ENCODE measurements around the gene TOR1AIP2.
A peak's percentile ranks its signal among the peaks of the same experiment; 100 is the strongest.

Gene TOR1AIP2

GRCh38 chr1:179814546-179814838, 63.1 kb downstream of the TOR1AIP2 start:
- H3K4me3 ChIP-seq (ENCODE audit: low read depth, low read length): peak overlapping the region; percentile 66
- H3K9ac ChIP-seq (ENCODE audit: low read depth, low read length): no peak overlapping the region
- no peak overlapping the region for H3K27ac ChIP-seq (ENCODE audit: low read depth, low read length)

DNA sequence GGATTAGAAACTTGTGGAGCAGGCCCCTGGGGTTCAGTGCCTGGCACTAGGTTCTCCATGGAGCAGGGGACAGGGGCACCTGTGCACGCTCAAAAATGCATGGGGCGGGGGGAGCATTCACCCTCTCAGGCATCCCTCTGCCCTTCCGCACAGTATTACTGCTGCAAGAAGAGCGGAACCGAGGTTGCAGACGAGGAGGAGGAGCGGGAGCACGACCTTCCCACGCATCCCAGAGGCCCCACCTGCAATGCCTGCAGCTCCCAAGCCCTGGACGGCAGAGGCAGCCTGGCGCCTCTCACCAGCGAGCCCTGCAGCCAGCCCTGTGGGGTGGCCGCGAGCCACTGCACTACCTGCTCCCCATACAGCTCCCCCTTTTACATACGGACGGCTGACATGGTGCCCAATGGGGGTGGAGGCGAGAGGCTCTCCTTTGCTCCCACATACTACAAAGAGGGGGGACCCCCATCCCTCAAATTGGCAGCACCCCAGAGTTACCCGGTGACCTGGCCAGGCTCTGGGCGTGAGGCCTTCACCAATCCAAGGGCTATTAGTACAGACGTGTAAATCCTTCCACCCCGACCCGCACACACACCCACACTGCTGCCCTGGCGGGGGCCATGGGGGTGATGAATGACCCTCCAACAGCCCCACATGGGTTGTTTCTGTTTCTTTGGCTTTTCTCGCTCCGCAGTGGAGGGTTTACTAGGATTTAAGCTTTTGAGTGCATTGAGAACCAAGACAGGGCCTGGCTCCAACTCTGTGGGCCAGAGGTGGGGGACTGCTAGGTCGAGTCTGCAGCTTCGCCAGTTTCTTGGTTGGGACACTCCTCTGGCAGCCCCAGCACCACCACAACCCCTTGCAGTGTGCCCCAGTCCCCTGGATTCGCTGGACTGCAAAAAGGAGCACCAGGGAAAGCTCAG, 63.7 kb downstream of the TOR1AIP2 start:
- H3K9me3 ChIP-seq (ENCODE audit: control insufficient read depth, insufficient read depth, low read length): no peaks in the 10 kb centered on the region
- H3K27me3 ChIP-seq (ENCODE audit: control insufficient read depth, insufficient read depth, low read length): peaks cover 26% of the 10 kb centered on the region
- H3K36me3 ChIP-seq (ENCODE audit: control insufficient read depth, insufficient read depth, low read length): no peaks in the 10 kb centered on the region
- H3K4me1 ChIP-seq (ENCODE audit: control insufficient read depth, insufficient read depth, low read length): peaks cover 11% of the 10 kb centered on the region; the same call in 1 of the 2 replicates
- no peak overlapping the region for H3K27ac ChIP-seq (ENCODE audit: low read depth, low read length)
- no peak overlapping the region for H3K9ac ChIP-seq (ENCODE audit: low read depth, low read length)
- peak overlapping the region; percentile 66 for H3K4me3 ChIP-seq (ENCODE audit: low read depth, low read length)

More at GRCh38 chr1:179814546-179814838, 63.1 kb downstream of the TOR1AIP2 start:
- peaks cover 26% of the 10 kb centered on the region for H3K27me3 ChIP-seq (ENCODE audit: control insufficient read depth, insufficient read depth, low read length)
- no peaks in the 10 kb centered on the region for H3K36me3 ChIP-seq (ENCODE audit: control insufficient read depth, insufficient read depth, low read length)
- no peaks in the 10 kb centered on the region for H3K9me3 ChIP-seq (ENCODE audit: control insufficient read depth, insufficient read depth, low read length)
- H3K4me1 ChIP-seq (ENCODE audit: control insufficient read depth, insufficient read depth, low read length): peaks cover 11% of the 10 kb centered on the region; the same call in 1 of the 2 replicates

GRCh38 chr1:179812501-179813292, 64.9 kb downstream of the TOR1AIP2 start:
- no peaks in the 10 kb centered on the region for H3K36me3 ChIP-seq (ENCODE audit: control insufficient read depth, insufficient read depth, low read length)
- peaks cover 26% of the 10 kb centered on the region for H3K27me3 ChIP-seq (ENCODE audit: control insufficient read depth, insufficient read depth, low read length)
- no peak overlapping the region for H3K9ac ChIP-seq (ENCODE audit: low read depth, low read length)
- H3K9me3 ChIP-seq (ENCODE audit: control insufficient read depth, insufficient read depth, low read length): no peaks in the 10 kb centered on the region
- H3K4me1 ChIP-seq (ENCODE audit: control insufficient read depth, insufficient read depth, low read length): peaks cover 11% of the 10 kb centered on the region; the same call in 1 of the 2 replicates
- no peak overlapping the region for H3K27ac ChIP-seq (ENCODE audit: low read depth, low read length)
- H3K4me3 ChIP-seq (ENCODE audit: low read depth, low read length): no peak overlapping the region

- H3K4me1 ChIP-seq (ENCODE audit: control insufficient read depth, insufficient read depth, low read length): peaks cover 4% of the 10 kb centered on the region; the same call in 1 of the 2 replicates
- no peak overlapping the region for H3K9ac ChIP-seq (ENCODE audit: low read depth, low read length)
- no peak overlapping the region for H3K4me3 ChIP-seq (ENCODE audit: low read depth, low read length)
- no peaks in the 10 kb centered on the region for H3K36me3 ChIP-seq (ENCODE audit: control insufficient read depth, insufficient read depth, low read length)
- H3K27me3 ChIP-seq (ENCODE audit: control insufficient read depth, insufficient read depth, low read length): peaks cover 9% of the 10 kb centered on the region
- H3K27ac ChIP-seq (ENCODE audit: low read depth, low read length): no peak overlapping the region
- no peaks in the 10 kb centered on the region for H3K9me3 ChIP-seq (ENCODE audit: control insufficient read depth, insufficient read depth, low read length)
These were observed 67.3 kb downstream of the TOR1AIP2 start for GRCh38 chr1:179810367-179810715.

DNA sequence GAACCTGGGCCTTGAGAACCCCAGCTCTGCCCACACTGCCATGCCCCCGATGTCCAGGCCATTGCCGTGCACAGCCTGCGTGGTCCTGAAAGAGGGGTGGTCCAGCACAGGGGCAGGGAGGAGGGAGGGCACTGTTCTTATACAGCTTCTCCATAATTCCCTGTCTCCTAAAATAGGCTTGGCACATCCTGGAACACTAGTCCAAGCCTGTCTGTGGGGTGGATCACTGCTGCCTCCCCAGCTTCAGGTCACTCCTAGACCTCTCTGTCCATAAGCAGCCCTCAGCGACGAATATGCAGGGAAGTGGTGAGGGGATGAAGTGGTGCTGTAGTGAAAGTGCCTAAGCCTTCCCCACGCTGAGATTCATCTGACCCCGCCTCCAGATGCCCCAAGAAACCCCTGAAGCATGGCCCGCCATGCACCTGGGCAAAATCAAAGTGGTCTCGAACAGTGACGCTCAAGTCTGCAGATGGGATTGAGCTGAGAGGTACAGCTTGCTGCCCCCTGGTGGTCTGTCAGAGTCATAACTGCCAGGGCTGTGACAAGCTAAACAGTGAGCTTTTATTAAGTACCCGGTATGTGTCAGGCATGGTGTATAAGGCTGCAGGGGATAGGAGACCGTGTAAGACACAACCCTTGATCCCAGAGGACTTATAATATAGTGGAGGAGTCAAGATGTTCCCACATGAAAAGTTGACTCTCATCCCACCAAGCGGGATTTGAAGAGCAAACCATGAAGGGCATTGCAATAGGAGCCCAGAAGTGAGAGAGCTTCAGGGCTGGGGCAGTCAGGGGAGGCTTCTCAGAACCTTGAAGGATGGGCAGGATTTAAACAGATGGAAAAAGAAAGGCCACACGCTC, 67.9 kb downstream of the TOR1AIP2 start:
- H3K9ac ChIP-seq (ENCODE audit: low read depth, low read length): no peak overlapping the region
- H3K27ac ChIP-seq (ENCODE audit: low read depth, low read length): no peak overlapping the region
- H3K4me3 ChIP-seq (ENCODE audit: low read depth, low read length): no peak overlapping the region
- H3K9me3 ChIP-seq (ENCODE audit: control insufficient read depth, insufficient read depth, low read length): no peaks in the 10 kb centered on the region
- H3K27me3 ChIP-seq (ENCODE audit: control insufficient read depth, insufficient read depth, low read length): peaks cover 4% of the 10 kb centered on the region; the same call in 1 of the 2 replicates
- H3K36me3 ChIP-seq (ENCODE audit: control insufficient read depth, insufficient read depth, low read length): no peaks in the 10 kb centered on the region
- no peaks in the 10 kb centered on the region for H3K4me1 ChIP-seq (ENCODE audit: control insufficient read depth, insufficient read depth, low read length)

DNA sequence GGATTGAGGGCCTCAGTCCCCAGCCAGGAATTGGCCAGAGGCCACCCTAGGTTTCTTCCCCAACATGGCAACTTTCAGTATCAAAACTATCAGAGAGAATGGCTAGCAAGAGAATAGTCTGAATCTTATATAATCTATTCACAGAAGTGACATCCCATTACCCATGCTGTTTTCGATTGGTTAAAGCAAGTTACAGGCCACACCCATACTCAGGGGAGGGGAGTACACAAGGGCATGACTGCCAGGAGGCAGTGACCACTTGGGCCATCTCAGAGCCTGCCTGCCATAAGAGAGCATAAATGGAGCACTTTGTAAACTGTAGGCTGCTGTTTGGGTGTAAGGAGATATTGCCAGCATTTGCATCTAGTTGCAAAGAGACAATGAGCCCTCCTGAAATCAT, 69.1 kb downstream of the TOR1AIP2 start:
- no peak overlapping the region for H3K4me3 ChIP-seq (ENCODE audit: low read depth, low read length)
- no peak overlapping the region for H3K27ac ChIP-seq (ENCODE audit: low read depth, low read length)
- no peaks in the 10 kb centered on the region for H3K36me3 ChIP-seq (ENCODE audit: control insufficient read depth, insufficient read depth, low read length)
- no peaks in the 10 kb centered on the region for H3K9me3 ChIP-seq (ENCODE audit: control insufficient read depth, insufficient read depth, low read length)
- H3K4me1 ChIP-seq (ENCODE audit: control insufficient read depth, insufficient read depth, low read length): no peaks in the 10 kb centered on the region
- no peaks in the 10 kb centered on the region for H3K27me3 ChIP-seq (ENCODE audit: control insufficient read depth, insufficient read depth, low read length)
- H3K9ac ChIP-seq (ENCODE audit: low read depth, low read length): no peak overlapping the region

DNA sequence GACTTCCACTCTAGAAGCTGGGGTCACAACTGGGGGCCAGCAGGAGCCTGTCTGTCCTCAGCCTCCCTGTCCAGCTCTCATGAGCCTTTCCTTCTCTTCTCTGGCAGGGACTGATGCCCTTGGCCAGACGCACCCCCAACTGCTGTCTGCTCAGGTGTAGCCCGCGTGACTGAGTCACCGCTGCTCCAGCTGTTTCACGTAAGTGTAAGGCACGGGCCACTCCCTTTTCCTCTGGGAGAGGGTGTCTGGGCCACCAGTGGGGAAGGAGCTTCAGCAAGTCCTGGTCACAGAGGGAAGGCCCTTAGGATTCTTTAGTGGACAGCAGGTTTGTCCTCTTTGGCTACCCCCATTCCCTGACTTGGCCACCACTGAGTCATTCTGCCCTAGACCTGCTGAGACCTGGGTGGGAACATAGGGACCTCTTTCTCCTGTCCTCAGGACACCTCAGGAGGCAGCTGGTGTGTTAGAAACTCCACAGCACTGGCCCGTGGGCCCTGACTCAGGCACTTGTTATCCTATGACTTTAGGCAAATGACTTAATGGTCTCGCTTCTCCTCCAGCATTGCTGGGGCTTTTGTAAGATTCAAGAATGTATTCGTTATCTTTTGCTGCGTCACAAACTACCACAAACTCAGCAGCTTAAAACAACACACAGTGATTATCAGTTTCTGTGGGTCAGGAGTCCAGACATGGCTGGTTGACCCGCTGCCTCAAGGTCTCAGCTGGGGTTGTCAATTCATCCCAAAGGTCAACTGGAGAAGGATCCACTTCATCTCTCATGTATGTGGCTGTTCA, 69.7 kb downstream of the TOR1AIP2 start:
- peak overlapping the region; percentile 50 for H3K27ac ChIP-seq (ENCODE audit: low read depth, low read length)
- no peaks in the 10 kb centered on the region for H3K4me1 ChIP-seq (ENCODE audit: control insufficient read depth, insufficient read depth, low read length)
- H3K9me3 ChIP-seq (ENCODE audit: control insufficient read depth, insufficient read depth, low read length): no peaks in the 10 kb centered on the region
- H3K4me3 ChIP-seq (ENCODE audit: low read depth, low read length): no peak overlapping the region
- H3K9ac ChIP-seq (ENCODE audit: low read depth, low read length): no peak overlapping the region
- no peaks in the 10 kb centered on the region for H3K36me3 ChIP-seq (ENCODE audit: control insufficient read depth, insufficient read depth, low read length)
- H3K27me3 ChIP-seq (ENCODE audit: control insufficient read depth, insufficient read depth, low read length): no peaks in the 10 kb centered on the region

- no peak overlapping the region for H3K4me3 ChIP-seq (ENCODE audit: low read depth, low read length)
- no peak overlapping the region for H3K9ac ChIP-seq (ENCODE audit: low read depth, low read length)
- no peaks in the 10 kb centered on the region for H3K4me1 ChIP-seq (ENCODE audit: control insufficient read depth, insufficient read depth, low read length)
- peak overlapping the region; percentile 50 for H3K27ac ChIP-seq (ENCODE audit: low read depth, low read length)
- H3K9me3 ChIP-seq (ENCODE audit: control insufficient read depth, insufficient read depth, low read length): no peaks in the 10 kb centered on the region
- no peaks in the 10 kb centered on the region for H3K27me3 ChIP-seq (ENCODE audit: control insufficient read depth, insufficient read depth, low read length)
- H3K36me3 ChIP-seq (ENCODE audit: control insufficient read depth, insufficient read depth, low read length): no peaks in the 10 kb centered on the region
These were observed 70.3 kb downstream of the TOR1AIP2 start for GRCh38 chr1:179807291-179807690.

DNA sequence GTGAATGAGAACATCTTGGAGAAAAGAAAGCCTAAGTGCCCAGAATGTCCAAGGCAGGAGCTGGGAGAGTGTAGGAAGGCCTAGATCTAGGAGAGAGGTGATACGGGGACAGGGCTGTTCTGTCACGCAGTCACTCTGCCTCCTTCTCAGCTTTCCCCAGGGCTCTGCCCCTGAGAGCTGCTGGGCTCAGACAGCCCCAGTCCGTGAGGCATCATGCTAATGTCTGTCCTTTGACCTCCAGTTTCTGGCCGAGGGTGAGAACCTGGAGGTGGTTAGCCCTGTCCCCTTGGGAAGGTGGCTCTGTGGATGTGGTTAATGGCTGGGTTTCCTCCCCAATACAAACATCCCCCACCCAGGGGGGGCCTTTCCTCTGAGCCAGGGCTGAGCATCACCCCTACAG, 71.3 kb downstream of the TOR1AIP2 start:
- no peaks in the 10 kb centered on the region for H3K4me1 ChIP-seq (ENCODE audit: control insufficient read depth, insufficient read depth, low read length)
- H3K27ac ChIP-seq (ENCODE audit: low read depth, low read length): no peak overlapping the region
- no peak overlapping the region for H3K4me3 ChIP-seq (ENCODE audit: low read depth, low read length)
- H3K9me3 ChIP-seq (ENCODE audit: control insufficient read depth, insufficient read depth, low read length): no peaks in the 10 kb centered on the region
- H3K36me3 ChIP-seq (ENCODE audit: control insufficient read depth, insufficient read depth, low read length): no peaks in the 10 kb centered on the region
- H3K9ac ChIP-seq (ENCODE audit: low read depth, low read length): no peak overlapping the region
- no peaks in the 10 kb centered on the region for H3K27me3 ChIP-seq (ENCODE audit: control insufficient read depth, insufficient read depth, low read length)
